GM19467 (cell line): ENCODE measurements around the gene EMID1.

Source experiments
- ATAC-seq: cut with Tn5 transposase; IDR thresholded peaks from one replicate; pipeline ENCODE4 v1.9.1; 2021; ENCODE audit warnings: mild to moderate bottlenecking, moderate library complexity; ENCODE audit not compliant: unreplicated experiment

The EMID1 gene

DNA sequence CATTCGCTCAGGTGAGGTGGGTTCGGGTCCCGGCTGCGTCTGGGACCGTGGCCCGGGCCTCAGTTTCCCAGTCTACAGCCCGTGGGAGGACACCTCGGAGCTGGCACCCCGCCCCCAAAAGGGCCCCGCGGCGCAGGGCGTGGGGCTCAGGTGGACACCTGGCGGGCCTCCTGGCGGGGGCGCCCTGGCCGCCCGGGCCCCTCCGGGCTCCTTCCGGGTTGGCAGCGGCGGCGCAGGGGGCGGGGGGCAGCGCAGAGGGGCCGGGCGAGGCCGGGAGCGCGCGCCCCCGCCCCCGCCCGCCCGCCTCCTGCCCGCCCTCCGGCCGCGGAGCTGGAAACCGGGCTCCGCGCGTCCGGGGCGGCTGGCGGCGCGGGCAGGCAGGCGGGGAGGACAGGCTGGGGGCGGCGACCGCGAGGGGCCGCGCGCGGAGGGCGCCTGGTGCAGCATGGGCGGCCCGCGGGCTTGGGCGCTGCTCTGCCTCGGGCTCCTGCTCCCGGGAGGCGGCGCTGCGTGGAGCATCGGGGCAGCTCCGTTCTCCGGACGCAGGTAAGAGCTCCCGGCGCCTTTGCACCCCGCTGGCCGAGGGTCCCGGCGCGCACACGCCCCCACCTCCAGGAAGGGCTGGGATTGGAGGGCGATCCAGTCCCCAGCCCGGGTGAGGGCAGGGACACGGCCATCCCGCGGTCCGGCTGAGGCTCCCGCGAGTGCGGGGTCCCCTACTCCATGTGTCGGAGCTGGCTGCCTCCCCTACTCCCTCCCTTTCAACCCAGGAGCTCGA, at the start of gene EMID1:
Gene EMID1, plus strand, starts transcription at position 303 of the 778 bp plus-strand sequence. Its CDS starts 143 bp downstream, at position 446.
- no peak for ATAC-seq

DNA sequence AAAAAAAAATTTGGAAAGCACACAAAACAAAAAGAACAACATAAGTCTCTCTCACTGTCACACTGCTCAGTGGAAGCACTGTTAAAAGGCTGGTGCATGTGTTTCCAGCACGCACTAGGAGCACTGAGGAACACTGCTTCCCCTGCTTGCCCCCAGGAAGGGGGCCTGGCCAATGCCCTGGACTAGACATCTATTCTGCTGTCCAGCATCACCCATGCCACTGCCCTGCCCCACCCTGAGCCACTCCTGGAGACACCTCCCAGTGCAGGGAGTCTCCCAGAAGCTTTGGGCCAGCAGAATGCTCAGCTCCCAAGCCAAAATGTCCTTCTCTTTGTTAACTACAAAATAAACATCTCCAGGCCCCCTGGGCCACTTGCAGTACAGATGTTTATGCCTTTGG, 49.7 kb upstream of the EMID1 start:
- ATAC-seq: no peak

GRCh38 chr22:29156507-29156906, 49.2 kb upstream of the EMID1 start:
- ATAC-seq: no peak

DNA sequence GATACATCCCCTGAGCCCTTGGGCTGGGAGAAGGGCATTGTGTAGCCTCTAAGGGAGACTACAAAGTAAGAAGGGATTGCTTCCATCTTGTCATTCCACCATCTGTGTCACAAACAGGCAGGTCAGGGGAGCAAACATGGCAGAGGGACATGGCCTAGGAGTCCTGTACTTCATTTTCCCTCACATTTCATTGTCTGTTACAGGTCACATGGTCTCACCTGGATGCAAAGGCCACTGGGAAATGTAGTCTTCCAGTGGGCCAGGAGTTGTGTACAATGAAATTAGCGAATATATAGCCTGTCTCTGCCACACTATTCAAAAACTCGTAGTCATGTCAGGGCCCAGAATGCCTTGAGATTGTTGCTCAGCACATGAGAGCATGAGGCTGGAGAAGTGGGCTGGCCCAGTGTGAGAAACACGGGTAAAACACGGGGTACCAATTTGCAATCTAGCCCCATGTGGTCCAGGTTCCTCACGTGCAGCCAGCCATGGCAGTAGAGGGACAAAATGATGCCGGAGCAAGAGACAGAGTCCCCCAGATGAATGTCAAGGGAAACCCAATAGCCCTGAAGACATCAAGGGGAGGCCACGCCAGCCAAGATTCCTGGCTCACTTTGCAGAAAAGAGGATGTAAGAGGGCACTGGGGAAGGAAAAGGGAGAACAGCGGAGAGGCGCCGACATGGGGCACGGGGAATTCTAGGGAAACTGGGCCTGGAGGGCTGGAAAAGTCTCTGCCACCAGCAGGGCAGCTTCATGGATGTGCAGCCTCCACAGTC, 47.7 kb upstream of the EMID1 start:
- no peak for ATAC-seq

GRCh38 chr22:29158546-29158945, 47.1 kb upstream of the EMID1 start:
- no peak for ATAC-seq

DNA sequence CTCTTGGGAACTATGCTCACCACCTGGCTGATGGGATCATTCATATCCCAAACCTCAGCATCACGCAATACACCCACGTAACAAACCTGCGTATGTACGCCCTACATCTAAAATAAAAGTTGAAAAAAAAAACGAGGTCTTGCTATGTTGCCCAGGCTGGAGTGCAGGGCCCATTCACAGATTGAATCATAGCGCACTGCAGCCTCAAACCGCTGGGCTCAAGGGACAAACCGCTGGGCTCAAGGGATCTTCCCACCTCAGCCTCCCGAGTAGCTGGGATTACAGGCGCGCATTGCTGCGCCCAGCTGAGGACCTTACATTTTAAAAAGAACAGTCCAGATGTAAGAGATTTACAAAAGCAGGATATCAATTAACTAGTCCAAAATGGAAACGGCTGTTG, 41.9 kb upstream of the EMID1 start:
- ATAC-seq: no peak

DNA sequence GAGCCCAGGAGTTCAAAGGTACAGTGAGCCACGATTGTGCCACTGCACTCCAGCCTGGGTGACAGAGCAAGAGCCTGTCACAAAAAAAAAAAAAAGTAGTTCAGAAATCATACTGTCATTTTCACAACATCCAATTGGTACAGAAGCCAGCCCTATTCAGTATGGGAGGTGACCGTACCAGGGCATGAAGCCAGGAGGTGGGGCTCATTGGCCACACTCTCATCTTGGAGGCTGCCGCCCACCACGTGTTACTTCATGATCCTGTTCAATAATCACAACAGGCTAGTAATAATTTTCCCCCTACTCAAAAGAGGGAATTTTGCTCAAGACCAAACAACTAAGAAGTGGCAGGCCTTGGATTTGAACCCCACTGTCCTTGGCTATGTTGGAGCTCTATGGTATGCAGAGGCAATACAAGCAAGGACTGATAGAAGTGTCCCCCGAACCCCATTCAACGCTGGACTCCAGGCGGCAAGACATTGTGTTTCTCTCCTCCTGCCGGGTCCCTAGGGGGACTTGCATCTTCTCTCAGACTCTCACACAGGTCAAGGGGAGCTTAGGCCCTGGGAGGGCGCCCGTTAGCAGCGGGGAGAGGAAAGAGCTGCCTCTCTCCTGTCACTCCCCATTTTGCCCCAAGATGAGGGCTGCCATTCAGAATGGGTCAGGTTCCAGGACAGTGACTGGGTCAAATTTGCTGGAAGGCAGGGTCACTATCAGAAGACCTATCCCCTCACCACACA, 40.2 kb upstream of the EMID1 start:
- no peak for ATAC-seq

- ATAC-seq: no peak
Measured at GRCh38 chr22:29166180-29166579, 39.5 kb upstream of the EMID1 start.

DNA sequence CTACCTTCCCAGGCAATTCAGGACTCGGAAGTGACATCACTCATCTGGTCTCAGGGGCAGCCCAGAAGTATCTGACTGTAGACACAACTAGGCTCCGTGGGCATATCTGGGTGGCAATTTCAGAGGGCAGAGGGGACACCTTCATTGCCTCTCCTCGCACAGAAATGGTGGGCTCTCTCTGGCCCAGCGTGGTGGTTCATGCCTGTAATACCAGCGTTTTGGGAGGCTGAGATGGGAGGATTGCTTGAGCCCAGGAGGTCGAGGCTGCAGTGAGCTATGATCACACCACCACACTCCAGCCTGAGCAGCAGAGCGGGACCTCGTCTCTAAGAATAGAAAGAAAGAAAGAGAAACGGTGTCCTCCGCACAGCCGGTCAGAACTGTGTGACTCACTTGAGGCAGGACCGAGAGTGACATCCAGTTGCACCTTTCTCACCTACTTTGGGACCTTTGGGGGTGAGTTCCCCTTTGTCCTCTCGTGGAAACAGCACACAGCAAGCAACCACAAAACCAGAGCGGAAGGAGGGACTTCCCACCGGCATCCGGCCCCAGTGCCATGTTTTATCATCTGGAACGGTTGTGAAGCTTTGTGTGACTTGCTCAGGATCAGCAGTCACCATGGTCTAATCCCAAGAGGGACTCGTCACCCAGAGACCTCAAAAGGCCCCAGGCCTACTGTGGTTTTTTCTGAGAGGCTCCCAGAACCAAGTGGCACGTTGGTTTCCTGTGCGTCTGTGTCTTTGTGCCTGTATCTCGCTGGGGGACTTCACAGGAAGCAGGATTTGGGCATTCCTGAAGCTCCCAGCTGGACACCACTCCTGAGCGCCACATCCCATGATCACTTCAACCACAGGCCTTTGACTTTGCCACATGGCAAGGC, 38.4 kb upstream of the EMID1 start:
- ATAC-seq: peak; percentile 80

DNA sequence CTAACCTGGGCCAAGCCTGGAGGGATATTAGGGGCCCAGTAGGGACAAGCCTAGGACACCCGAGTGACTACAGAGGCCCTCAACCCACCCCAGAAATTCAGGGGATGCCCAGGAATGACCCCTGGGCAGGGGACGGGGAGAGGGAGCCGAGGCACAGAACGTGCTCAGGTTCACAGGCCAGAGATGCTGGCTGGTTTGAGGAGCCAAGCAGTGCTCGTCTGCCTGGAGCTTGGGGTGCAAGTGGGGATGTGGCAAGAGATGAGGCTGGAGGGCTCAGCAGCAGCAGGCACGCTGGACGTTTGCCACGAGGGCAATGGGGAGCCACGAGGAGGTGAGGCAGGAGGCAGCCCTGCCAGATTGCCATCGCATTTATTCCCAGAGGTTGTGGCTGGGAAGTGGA, 34.0 kb upstream of the EMID1 start:
- no peak for ATAC-seq

- ATAC-seq: no peak
Measured at GRCh38 chr22:29172216-29172615, 33.5 kb upstream of the EMID1 start.

- ATAC-seq: no peak
Measured at GRCh38 chr22:29175312-29175835, 30.3 kb upstream of the EMID1 start.

DNA sequence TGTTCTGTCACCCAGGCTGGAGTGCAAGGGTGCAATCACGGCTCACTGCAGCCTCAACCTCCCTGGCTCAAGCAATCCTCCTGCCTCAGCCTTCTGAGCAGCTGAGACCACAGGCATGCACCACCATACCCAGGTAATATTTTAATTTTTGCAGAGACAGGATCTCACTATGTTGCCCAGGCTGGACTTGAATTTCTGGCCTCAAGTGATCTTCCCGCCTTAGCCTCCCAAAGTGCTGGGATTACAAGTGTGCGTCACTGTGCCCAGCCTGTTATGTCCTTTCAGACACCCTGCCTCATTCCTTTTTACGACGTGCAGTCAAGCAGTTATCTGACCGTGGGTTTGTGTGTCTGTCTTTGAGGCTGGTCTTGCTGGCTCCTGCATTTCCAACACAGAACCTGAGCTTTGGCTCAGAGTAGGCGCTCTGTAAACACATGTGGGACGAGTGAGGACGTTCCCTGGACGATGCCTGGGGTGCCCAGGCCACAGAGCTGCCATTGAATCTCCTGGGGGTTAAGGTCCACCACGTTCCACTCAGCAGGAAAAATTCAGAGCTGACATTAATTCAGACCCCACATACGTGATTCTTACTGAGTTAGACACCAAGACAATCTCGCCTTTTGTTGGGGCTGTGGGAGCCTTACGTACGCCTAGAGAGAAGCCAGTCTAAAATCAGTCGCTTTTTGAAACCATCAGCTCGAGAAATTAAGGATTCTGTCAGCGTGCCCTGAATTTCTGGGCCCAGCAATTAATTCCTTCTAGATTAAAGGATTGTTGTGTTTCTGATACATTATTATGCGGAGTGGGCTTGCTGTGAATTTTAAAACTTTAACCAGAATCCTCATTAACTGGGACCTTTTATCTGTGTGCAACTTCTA, 21.5 kb upstream of the EMID1 start:
- no peak for ATAC-seq

GRCh38 chr22:29184849-29185490, 20.7 kb upstream of the EMID1 start:
- ATAC-seq: no peak

GRCh38 chr22:29186302-29186701, 19.4 kb upstream of the EMID1 start:
- no peak for ATAC-seq

GRCh38 chr22:29187831-29188230, 17.9 kb upstream of the EMID1 start:
- no peak for ATAC-seq

DNA sequence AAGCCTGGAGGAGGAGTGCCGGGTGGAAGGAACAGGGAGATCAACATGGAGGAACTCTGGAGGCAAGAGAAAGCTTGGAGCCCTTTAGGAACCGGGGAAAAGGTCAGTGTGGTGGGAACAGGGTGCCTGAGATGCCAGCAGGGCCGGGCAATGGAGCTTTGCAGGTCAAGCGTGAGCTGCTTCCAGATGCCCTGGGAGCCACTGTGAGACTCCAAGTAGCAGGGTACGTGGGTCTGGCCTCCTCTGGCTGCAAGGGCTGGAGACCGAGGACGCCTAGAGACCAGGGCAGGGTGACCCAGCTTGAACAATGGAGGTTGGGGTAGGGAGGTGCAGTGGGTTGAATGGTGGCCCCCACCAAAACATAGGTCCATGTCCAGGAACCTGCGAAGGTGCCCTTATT, 15.6 kb upstream of the EMID1 start:
- no peak for ATAC-seq

- ATAC-seq: no peak
Measured at GRCh38 chr22:29190918-29191317, 14.8 kb upstream of the EMID1 start.

GRCh38 chr22:29193021-29193420, 12.7 kb upstream of the EMID1 start:
- ATAC-seq: no peak
